ENCODE results near the gene NAA80. TPM values are rescaled to one million over a fixed set of nuclear protein-coding genes. Genes with fewer than 3 reads are reported as not detected.

NAA80 gene
- 10 to 100 TPM in 6 of 9 donors, 1 to 10 TPM in 3; 5.2 to 17.9 (median 10.4) TPM for total RNA-seq
- polyA plus RNA-seq = 10 to 100 TPM in 2 of 3 donors, 1 to 10 TPM in 1; 6.0 to 19.8 (median 14.0) TPM
- long read RNA-seq, donor 1, partial matches to known transcripts = 0 of 1 reads
- long read RNA-seq, donor 1, other reads (novel, unspliced or antisense) = 0 of 1 reads
- long read RNA-seq, donor 2, partial matches to known transcripts = 0 of 1 reads
- long read RNA-seq, donor 2, other reads (novel, unspliced or antisense) = 0 of 1 reads
- long read RNA-seq, donor 3, partial matches to known transcripts = 0 of 2 reads
- long read RNA-seq, donor 3, other reads (novel, unspliced or antisense) = 0 of 2 reads
- long read RNA-seq, donor 4, partial matches to known transcripts = 0 of 2 reads
- long read RNA-seq, donor 4, other reads (novel, unspliced or antisense) = 0 of 2 reads
- long read RNA-seq, donor 5, transcript NAA80-204 (2 exons, 1,464 nt) = major isoform, 8 of 11 reads
- long read RNA-seq, donor 5, partial matches to known transcripts = 0 of 11 reads
- long read RNA-seq, donor 5, other reads (novel, unspliced or antisense) = 2 of 11 reads
- long read RNA-seq, donor 6, partial matches to known transcripts = 0 of 4 reads
- long read RNA-seq, donor 6, other reads (novel, unspliced or antisense) = 2 of 4 reads
- long read RNA-seq, donor 7 = 0 reads
- long read RNA-seq, donor 8, partial matches to known transcripts = 0 of 4 reads
- long read RNA-seq, donor 8, other reads (novel, unspliced or antisense) = 0 of 4 reads
- long read RNA-seq, donor 9, partial matches to known transcripts = 0 of 1 reads
- long read RNA-seq, donor 9, other reads (novel, unspliced or antisense) = 0 of 1 reads
- long read RNA-seq, donor 10 = 0 reads

- H3K4me1 ChIP-seq (replicated peaks in 1 of 2) = peaks cover 26 to 48% of the 10 kb centered on the region in 2 donors
- intact Hi-C loops (cut with DNase I) = no loop called here
- TF ChIP-seq CTCF (IDR thresholded peaks at IDR 0.05) (peak; percentile 16 to 69 (median 48)), POLR2A (IDR thresholded peaks at IDR 0.05) (peak; percentile 89 to 97)
- H3K4me3 ChIP-seq = peak within 1 kb of the TSS in 3 of 4 donors; percentile 22 to 59 (median 37)
- H3K27ac ChIP-seq = peak within 1 kb of the TSS; percentile 75 to 95 (median 93)
- no peaks in the 10 kb centered on the region for H3K36me3 ChIP-seq (replicated peaks in 1 of 2)
- no peaks in the 10 kb centered on the region for H3K9me3 ChIP-seq (replicated peaks in 1 of 3)
- WGBS, 4 donors = 0 to 1% (median 1%) methylated on average over 17 to 61 of the region's 61 CpGs
- H3K27me3 ChIP-seq = no peaks in the 10 kb centered on the region
- peak; percentile 99 to 100 (median 100) for DNase-seq
These were observed at the start of gene NAA80, which contains the start of gene HYAL3 for GRCh38 chr3:50298836-50299637. NAA80 (minus strand) TSS chr3:50299405; CDS start chr3:50297463, 1,942 bp downstream. HYAL3 (minus strand) TSS chr3:50299405; CDS start chr3:50295602, 3,803 bp downstream.

- no peaks in the 10 kb centered on the region for H3K9me3 ChIP-seq (replicated peaks in 1 of 3)
- peaks cover 26 to 34% of the 10 kb centered on the region in 2 donors for H3K4me1 ChIP-seq (replicated peaks in 1 of 2)
- H3K4me3 ChIP-seq = no peak overlapping the region
- DNase-seq = peak; percentile 69 to 90 (median 81)
- TF ChIP-seq CTCF (IDR thresholded peaks at IDR 0.05) (peak; percentile 33 to 67 (median 60)), POLR2A (IDR thresholded peaks at IDR 0.05) (no peak)
- peak overlapping the region in 2 of 5 donors; percentile 13 to 27 for H3K27ac ChIP-seq
- H3K36me3 ChIP-seq (replicated peaks in 1 of 2) = peaks cover 0 to 16% of the 10 kb centered on the region in 2 donors
- H3K27me3 ChIP-seq = no peaks in the 10 kb centered on the region
- intact Hi-C loops (cut with DNase I) = loop anchor here (2.0 to 5.0 kb wide), 2 partner anchors 192 to 195 kb away; no protein-coding TSS in a partner anchor
- WGBS, 4 donors = 5 to 28% (median 16%) methylated on average over 10 to 14 of the region's 14 CpGs
These were observed 48.1 kb upstream of the NAA80 start for GRCh38 chr3:50347187-50347813.

GRCh38 chr3:50345586-50346234 is 46.5 kb upstream of the NAA80 start, which contains the start of gene ZMYND10:
ZMYND10 (minus strand) TSS chr3:50345732; CDS start chr3:50345579, 153 bp downstream.
- 10 to 22% (median 12%) methylated on average over 15 to 45 of the region's 45 CpGs for WGBS, 4 donors
- peaks cover 17 to 23% of the 10 kb centered on the region in 2 donors for H3K4me1 ChIP-seq (replicated peaks in 1 of 2)
- no peak within 1 kb of the TSS for H3K27ac ChIP-seq
- no peaks in the 10 kb centered on the region for H3K9me3 ChIP-seq (replicated peaks in 1 of 3)
- H3K36me3 ChIP-seq (replicated peaks in 1 of 2) = peaks cover 0 to 16% of the 10 kb centered on the region in 2 donors
- TF ChIP-seq CTCF (IDR thresholded peaks at IDR 0.05) (no peak), POLR2A (IDR thresholded peaks at IDR 0.05) (no peak)
- DNase-seq = peak; percentile 51 to 78 (median 64)
- intact Hi-C loops (cut with DNase I) = loop anchor here (2.0 to 5.0 kb wide), 2 partner anchors 193 to 197 kb away; no protein-coding TSS in a partner anchor
- H3K27me3 ChIP-seq = no peaks in the 10 kb centered on the region
- peak within 1 kb of the TSS in 1 of 4 donors; percentile 30 for H3K4me3 ChIP-seq

Measured in adrenal gland (tissue), 19 donors.